Activated CD4-positive, CD25-positive, alpha-beta regulatory T cell treated with anti-CD3 and anti-CD28 coated beads, Interleukin-2, amount 50 U/mL, for 24 hours (primary cell): Measurements from ENCODE around the gene GUK1.

Source experiments
- ATAC-seq, 2 donors: fragments of 150-1000 bp; cut with Tn5 transposase; one replicate each; pipeline ENCODE4 v1.10.0; 2021; ENCODE audit warnings: mild to moderate bottlenecking in 1 of 2, moderate library complexity in 1 of 2

The GUK1 gene, protein sequence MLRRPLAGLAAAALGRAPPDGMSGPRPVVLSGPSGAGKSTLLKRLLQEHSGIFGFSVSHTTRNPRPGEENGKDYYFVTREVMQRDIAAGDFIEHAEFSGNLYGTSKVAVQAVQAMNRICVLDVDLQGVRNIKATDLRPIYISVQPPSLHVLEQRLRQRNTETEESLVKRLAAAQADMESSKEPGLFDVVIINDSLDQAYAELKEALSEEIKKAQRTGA

DNA sequence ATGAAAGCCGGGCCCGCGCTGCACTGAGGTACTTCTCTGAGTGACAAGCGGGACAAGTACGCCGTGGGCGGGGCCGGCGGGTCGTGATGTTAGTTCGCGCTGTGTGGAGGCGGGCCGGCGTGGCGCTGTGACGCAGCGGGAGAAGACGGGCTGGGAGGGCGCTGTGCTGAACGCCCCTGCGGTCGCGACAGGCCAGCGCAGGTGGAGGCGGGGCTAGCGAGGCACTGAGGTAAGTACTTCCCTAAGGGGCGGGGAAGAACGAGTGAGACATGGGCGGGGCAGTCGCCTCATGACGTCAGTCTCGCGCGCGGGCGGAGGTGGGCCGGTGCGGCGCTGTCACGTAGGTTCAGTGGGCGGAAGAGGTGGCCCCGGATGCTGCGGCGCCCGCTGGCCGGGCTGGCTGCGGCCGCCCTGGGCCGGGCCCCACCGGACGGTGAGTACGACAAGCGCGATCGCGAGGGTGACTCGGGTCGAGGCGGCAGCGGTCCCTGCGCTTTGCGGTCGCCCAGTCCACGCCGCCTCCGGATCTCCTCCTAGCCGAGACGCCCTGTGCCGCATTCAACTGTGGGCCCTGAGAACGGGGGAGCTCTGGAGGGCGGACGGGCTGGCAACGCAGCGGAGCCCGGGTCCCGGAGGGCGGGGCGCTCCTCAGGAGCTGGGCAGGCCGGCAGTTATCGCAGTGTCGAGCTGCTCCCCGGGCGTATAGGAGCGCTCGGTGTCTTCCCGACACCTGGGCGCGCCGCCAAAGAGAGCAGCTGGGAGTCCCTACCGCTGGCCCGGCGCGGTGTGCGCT is at the start of gene GUK1:
GUK1 (plus strand) TSS at position 349 of the 793 bp plus-strand sequence; CDS start at position 373, 24 bp downstream.
- ATAC-seq = peak; percentile 90 to 93

DNA sequence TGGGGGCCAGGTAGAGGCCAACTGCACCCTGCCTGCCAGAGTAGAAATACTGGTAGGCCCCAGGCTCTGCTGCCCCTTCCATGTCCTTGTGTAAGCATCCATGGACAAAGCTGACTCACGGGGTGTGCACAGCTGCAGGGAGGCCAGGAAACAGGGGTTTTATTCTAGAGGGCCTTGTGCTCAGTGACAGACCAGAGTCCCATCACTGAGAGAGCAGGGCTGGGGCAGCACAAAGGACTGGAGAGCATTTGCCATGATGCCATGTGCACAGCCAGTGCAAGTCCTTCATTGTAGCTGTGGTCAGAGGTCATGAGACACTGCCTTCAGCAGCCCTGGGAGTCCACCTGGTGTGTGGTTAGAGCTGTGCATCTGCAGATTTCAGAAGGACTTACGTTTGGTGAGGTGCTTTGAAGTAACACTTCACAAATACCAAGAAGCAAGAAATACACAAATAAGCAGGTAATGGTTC is 49.4 kb upstream of the GUK1 start:
- no peak for ATAC-seq

DNA sequence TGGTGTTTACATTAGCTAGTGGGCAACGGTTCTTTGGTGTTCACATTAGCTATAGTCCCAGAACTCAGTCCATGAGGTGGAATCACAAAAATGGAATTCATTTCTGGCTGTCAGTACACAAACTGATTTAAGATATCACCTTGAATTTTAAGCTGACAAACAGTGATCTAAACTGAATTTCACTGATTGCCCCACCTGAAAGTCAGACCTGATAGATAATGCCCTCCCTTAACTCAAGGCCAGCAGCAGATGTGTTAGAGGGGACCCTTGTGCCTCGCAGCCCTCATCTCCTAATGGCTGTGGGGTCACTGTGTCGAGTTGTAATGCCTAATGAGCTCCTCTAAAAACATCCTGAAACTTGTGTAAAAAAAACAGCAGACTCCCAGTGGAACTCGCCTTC is 49.0 kb upstream of the GUK1 start:
- no peak for ATAC-seq

DNA sequence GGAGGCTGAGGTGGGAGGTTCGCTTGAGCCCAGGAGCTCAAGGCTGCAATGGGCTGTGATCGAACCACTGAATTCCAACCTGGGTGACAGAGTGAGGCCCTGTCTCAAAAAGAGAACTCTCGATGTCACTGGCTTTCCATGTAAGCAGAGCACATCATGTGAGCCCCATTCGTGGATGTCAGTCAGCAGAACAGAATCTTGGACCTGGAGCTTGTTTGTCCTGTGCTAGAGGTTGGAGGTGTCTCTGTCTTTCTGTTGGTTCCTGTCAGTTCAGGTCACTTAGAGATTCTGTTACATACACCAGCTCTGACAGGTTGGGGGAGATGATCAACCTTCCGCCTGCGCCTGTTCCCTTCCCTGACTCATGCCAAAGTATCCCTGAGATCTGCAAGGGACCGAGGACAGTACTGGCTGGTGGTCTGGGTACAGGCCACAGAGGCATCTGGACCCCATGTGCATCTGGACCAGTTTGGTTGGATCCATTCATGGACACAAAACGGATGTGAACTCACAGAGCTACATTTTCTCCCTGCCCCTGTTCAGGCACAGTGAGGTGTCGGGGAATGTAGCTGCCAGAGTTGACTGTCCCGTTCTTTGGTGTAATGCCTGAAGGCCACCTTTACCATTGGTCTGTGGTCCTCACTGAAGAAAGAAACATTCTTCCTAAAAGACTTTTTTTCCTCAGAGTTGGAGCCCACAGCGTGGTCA is 47.6 kb upstream of the GUK1 start:
- no peak for ATAC-seq

DNA sequence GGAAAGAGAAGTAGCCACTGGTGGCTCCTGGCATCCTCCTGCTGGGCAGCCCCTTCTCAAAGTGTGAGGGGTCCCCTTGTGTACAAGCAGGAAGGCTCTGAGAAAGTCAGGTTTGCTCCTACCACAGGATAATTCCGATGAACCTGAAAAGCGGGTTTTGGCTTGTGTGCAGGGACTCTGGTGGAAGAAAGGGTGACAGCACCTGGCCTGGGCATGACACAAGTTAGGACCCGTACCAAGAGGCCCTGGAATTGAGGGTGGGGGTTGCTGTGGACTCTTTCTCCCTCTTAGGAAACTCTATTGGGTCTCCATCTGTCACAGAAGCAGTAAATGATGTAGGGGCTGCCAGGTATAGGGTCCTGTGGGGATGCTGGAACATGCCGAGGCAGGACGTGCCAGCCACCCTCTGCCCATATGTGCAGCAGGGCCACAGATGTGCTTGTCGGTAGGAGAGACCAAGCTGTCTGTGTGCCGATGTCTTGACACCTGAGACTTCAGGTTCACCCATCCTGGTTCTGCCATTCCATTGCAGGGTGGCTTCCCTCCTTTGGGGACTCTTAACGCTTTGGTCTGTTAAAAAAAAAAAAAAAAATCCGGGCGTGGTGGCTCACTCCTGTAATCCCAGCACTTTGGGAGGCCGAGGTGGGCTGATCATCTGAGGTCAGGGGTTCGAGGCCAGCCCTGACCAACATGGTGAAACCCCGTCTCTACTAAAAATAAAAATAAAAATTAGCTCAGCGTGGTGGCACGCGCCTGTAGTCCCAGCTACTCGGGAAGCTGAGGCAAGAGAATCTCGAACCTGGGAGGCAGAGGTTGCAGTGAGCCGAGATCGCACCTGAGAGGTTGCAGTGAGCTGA is 46.8 kb upstream of the GUK1 start:
- ATAC-seq = no peak

DNA sequence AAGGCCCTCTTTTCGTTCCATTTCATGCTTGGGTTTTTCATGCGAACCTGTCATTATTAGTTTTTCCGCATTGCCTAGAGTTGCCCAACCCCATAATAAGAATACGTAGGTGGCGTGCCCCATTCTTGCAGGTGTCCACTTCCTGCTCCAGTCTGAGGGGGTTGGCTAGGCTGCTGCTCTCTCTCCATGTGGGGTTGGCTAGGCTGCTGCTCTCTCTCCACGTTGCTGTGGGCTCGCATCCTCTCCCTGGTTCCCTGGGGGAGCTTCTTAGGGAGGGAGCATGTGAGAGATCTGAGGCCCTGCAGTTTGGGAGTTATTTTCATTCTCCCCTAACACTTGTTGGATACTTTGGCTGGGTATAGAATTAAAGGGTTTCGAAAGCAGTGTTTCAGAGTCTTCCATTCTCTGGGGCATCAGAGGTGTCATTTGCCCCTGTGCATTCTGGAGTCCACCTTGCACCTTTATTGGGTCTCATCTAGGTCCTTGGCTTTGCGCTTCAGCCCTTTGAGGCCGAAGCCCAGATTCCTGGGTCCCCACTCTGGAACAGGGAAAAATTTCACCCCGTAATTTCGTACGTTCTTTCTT is 45.6 kb upstream of the GUK1 start:
- ATAC-seq = no peak

DNA sequence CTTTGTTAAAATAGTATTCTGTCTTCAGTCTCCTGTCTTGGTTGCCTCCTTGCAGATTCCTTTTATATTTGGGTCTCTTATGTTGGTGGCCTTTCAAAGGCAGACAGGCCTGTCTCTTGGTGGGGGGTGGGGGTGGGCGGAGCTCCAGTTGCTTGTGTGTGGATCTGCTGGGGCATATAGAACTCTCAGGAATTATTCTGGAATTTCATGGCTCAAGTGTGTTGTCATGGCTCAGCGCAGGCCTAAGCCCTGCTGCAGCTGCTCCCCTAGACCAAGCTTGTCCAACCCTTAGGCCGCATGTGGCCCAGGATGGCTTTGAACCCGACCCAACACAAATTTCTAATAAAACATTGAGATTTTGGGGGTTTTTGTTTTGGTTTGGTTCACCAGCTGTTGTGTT is 44.9 kb upstream of the GUK1 start:
- ATAC-seq = no peak

DNA sequence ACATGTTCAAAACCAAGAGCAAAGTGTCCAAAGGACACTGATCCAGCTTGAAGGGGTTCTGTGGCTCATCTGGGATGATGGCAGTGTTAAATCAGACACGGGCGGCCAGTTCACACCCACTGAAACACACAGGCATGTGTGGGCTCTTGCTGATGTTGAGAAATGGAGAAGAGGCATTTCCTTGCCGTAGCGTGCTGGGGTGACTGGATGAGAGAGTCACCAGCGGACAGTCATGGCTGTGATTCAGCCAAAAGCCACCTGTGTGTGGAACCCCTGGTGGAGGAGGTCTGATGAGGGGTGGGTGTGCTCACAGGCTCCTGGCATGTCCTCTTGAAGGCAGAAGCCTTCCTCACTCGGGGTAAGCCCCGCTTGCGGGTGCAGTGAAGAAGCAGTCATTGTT is 44.1 kb upstream of the GUK1 start:
- ATAC-seq = no peak

DNA sequence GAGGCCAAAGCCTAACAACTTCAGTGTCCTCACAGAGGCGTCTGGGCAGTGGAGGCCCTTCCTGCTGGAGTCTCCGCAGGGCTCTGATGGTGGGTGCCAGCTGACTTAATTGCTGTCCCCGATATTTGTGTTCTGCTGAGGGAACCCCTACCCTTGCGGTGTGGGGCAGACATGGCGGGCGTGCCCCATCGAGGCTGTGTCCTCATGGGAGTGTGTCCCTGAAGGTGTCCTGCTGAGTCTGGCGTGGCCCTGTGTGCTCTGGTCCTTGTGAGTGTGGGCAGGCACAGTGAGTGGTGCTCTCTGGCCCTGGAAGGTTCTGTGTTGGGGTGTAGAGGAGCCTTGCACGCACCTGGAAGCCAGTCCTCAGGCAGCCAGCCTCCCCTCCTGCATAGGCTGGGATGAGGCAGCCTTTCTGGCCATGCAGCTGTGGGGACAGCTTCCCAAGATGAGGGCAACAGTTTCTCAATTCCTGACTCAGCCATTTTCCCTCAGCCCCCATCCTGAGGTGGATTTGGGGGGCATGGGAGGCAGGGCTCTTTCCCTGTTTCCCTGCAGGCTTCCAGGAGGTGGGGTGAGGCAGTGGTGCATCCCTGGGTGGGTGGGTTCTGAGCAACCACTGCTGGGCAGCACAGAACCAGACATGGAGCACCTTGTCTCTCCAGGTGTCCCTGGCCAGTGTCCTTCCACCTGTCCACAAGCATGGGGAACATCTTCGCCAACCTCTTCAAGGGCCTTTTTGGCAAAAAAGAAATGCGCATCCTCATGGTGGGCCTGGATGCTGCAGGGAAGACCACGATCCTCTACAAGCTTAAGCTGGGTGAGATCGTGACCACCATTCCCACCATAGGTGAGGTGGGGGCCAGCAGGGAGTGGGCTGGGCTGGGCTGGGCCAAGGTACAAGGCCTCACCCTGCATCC is 43.4 kb upstream of the GUK1 start:
- ATAC-seq = no peak

DNA sequence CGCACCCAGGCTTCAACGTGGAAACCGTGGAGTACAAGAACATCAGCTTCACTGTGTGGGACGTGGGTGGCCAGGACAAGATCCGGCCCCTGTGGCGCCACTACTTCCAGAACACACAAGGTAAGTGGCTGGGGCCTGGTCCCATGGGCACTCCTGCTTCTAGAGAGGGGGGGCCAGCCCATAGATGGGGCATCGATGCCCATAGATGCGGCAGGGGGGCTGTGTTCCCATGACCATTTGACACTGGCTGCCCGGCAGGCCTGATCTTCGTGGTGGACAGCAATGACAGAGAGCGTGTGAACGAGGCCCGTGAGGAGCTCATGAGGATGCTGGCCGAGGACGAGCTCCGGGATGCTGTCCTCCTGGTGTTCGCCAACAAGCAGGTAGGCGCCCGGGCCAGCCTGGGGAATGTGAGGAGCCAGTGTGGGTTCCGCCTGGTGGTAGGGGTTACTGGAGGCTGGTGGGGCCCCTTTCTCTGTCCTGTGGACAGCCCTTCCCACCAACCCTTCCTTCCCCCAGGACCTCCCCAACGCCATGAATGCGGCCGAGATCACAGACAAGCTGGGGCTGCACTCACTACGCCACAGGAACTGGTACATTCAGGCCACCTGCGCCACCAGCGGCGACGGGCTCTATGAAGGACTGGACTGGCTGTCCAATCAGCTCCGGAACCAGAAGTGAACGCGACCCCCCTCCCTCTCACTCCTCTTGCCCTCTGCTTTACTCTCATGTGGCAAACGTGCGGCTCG is 42.6 kb upstream of the GUK1 start:
- ATAC-seq = no peak

DNA sequence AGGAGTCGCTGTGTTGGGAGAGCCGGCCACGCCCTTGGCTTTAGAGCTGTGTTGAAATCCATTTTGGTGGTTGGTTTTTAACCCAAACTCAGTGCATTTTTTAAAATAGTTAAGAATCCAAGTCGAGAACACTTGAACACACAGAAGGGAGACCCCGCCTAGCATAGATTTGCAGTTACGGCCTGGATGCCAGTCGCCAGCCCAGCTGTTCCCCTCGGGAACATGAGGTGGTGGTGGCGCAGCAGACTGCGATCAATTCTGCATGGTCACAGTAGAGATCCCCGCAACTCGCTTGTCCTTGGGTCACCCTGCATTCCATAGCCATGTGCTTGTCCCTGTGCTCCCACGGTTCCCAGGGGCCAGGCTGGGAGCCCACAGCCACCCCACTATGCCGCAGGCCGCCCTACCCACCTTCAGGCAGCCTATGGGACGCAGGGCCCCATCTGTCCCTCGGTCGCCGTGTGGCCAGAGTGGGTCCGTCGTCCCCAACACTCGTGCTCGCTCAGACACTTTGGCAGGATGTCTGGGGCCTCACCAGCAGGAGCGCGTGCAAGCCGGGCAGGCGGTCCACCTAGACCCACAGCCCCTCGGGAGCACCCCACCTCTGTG is 41.7 kb upstream of the GUK1 start:
- no peak for ATAC-seq

DNA sequence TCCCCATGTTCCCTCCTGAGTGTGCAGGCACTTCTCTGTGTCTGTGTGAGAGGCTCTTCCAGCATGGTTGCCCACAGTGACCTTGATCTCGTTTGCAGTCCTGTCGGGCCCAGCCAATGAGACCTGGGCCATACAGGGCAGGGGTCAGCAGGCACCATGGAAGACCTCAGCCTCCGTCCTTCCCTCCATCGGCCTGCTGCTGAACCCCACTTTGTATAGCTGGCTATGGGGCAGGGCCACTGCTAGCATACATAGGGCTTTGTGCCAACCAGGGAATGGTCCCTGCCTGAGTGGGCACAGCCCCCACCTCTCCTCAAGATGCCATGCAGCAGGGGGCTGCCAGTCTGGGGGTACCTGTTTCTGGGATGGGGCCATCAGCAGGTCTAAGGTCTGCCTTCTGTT is 40.7 kb upstream of the GUK1 start:
- ATAC-seq = no peak

DNA sequence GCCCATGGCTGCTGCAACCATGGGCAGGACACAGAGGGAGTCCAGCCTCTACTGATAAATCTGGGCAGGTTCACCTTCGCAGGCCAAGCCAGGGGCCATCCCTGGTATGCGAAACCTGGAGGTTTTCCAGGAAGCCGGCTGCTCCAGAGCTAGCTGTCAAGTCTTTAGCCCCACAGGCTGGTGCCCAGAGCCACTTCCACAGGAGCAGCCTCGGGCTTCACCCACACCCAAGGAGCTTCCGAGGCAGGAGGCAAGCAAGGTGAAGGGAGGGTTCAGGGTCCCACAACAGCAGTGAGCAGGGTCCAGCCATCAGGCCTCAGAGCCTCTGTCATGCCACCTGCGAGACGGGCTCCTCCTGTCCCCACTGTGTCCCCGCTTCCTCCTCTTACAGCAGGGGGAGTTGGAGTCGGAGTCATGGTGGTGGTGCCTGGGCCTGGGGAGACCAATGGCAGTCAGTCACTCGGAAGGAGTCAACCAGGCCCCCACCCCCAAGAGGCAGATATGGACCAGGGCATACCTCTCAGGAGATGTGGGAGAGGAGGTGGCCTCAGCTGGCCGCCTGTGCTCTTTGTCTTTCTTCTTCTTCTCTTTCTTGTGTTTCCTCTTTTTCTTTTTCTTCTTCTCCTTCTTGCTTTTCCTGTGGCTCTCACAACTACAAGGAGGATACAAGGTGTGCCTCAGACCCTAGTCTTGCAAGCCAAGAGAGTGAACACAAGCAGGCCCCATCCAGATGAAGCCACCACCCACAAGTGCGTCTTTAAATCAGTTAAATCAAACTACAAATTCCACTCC is 39.1 kb upstream of the GUK1 start:
- no peak for ATAC-seq

DNA sequence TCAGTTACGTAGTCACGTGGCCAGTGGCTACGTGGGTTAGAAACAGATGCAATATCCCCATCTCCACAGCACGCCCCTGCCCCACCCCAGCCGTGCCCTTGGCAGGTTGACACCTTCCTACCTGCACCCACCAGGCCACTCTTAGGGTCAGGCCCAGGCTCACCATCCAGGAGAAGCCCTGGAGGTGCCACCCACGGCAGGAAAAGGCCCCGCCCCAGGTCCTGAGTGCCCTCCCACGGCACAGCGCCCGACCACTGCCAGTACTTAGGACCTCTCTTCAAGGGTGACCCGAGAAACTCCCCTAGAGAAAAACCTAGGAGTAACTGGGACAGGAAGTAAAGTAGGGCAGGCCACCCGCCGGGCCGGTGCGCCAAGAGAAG is 38.5 kb upstream of the GUK1 start:
- no peak for ATAC-seq

DNA sequence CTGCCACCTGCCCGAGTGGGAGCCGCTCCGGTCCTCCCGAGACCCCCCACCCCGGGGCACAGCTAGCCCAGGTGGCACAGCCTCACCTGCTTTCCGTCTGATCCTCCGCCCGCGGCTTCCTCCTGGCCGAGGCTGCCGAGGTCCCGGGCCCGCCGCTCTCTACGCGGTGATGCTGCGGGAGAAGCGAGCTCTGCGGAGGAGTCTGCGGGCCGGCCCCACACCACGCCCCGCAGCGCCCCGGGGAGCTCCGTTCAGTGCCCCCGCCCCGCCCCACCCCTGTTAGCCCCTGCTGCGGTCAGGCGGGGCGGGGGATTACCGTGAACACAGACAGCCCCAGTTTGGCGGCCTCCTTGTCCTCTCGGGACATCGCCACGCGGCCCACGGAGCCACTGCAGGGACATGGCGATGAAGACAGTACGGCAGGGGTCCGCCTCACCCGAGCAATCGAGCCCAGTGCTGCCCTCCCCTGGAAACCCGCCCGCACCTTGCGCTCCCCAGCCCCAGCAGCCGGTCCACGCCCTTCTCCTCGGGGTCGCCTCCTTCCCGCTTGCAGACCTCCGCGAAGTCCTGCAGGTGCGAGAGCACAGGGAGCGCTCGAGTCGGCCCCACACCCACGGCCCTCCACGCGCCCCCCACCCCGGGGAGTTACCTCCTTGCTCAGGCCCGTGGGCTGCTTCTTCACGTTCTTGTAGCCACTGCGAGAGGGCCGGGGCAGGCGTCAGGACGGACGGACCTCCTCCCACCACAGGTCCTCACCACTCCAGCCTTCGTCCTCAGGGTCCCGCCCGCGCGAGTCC is 37.9 kb upstream of the GUK1 start:
- ATAC-seq = peak; percentile 39 to 50

DNA sequence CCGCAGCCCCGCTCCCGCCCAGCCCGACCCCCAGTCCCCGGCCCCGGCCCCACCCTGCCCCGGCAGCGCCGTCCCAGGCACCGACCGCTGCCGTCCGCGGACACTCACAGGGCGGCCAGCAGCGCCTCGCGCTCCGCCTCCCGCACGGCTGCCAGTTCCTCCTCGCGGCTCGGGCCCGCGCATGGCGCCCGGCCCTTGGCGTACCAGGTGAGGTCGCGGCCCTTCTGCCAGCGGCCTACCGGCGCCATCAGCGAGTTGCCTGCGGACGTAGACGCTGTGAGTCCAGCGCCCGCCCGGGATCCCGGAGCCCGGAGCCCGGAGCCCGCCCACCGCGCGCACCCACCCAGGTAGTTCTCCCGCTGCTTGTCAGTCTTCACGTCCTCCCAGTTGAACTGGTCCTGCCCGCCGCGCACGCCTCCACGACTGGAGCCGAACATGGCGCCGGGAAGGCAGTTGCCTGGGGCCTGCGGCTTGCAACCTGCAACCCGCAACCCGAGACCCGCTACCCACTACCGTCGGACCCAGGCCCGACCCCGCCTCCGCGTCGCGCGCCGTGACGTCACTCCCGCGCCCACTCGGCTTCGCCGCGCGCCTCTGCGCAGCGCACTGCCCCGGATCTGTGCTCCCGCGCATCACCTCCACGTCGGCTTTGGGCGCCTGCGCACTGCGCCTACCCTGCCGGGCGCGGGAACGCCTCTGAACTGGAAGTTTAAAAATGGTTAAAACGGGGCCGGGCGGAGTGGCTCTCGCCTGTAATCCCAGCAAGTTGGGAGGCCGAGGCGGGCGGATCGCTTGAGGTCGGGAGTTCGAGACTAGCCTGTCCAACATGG is 37.1 kb upstream of the GUK1 start, which contains the start of gene C1orf35:
C1orf35 (minus strand) TSS at position 535 of the 830 bp plus-strand sequence; CDS start at position 437, 98 bp downstream.
- peak; percentile 85 to 87 for ATAC-seq
